Stomach (tissue), 4 donors: ENCODE measurements around the gene PSAT1.

ENCODE experiments used
- CTCF ChIP-seq, 7 experiments: fragments of 450-650 bp in 4 of 7; fragments of 200-600 bp in 3 of 7; sonication (generic) in 3 of 7; IDR thresholded peaks; one replicate each; pipeline ENCODE4 v1.5.1; 2016 to 2019; ENCODE audit warnings: antibody characterized with exemption in 7 of 7, control low read depth in 2 of 7, mild to moderate bottlenecking in 1 of 7
- POLR2A ChIP-seq, 4 donors: fragments of 450-650 bp; IDR thresholded peaks; one replicate each; pipeline ENCODE4 v1.6.1; 2016; ENCODE audit warnings: antibody characterized with exemption in 4 of 4, control low read depth in 2 of 4, mild to moderate bottlenecking in 1 of 4, moderate library complexity in 1 of 4
- POLR2AphosphoS5 ChIP-seq, 3 donors: sonication (generic); formaldehyde crosslinking; IDR thresholded peaks; one replicate each; pipeline ENCODE4 v1.6.1; 2016; ENCODE audit warnings: antibody characterized with exemption in 3 of 3

GRCh38 chr9:78253285-78253684, 43.6 kb upstream of the PSAT1 start:
- TF ChIP-seq POLR2A (IDR thresholded peaks at IDR 0.05) (no peak), CTCF (IDR thresholded peaks at IDR 0.05) (no peak), POLR2AphosphoS5 (IDR thresholded peaks at IDR 0.05) (no peak)
